K562 (cell line): ENCODE data around the gene CCT5. TPM values are rescaled to one million over a fixed set of nuclear protein-coding genes. Genes with fewer than 3 reads are reported as not detected.

Experiments
- ARID1B ChIP-seq: fragments of 450-650 bp; IDR thresholded peaks from 2 replicates; pipeline ENCODE4 v1.6.1; 2016; ENCODE audit warnings: antibody characterized with exemption, mild to moderate bottlenecking, inconsistent platforms
- DDX20 ChIP-seq: fragments of 450-650 bp; IDR thresholded peaks from 2 replicates; pipeline ENCODE4 v1.6.1; 2016; ENCODE audit warnings: missing genetic modification characterization, low read depth, mild to moderate bottlenecking, missing compliant biosample characterization, moderate library complexity
- FOXA3 ChIP-seq, 2 experiments: fragments of 450-650 bp in 1 of 2; sonication (generic) in 1 of 2; formaldehyde crosslinking; IDR thresholded peaks in 1 of 2; conservative IDR thresholded peaks in 1 of 2; 2 replicates each; pipeline versions ENCODE4 v1.4.0 to v1.8.0; 2020 to 2022; ENCODE audit warnings: mild to moderate bottlenecking in 2 of 2, missing genetic modification reagents in 1 of 2
- KDM1A ChIP-seq, 2 experiments: fragments of 450-650 bp; IDR thresholded peaks; 2 replicates each; pipeline ENCODE4 v1.6.1; 2016; ENCODE audit warnings: mild to moderate bottlenecking in 2 of 2
- MCM3 ChIP-seq: fragments of 450-650 bp; IDR thresholded peaks from 2 replicates; pipeline ENCODE4 v1.6.1; 2016
- MCM5 ChIP-seq: fragments of 450-650 bp; IDR thresholded peaks from 2 replicates; pipeline ENCODE4 v1.6.1; 2016; ENCODE audit warnings: low read depth
- MED1 ChIP-seq: sonication (generic); formaldehyde crosslinking; IDR thresholded peaks from 2 replicates; pipeline ENCODE4 v1.8.1; 2023; ENCODE audit warnings: missing genetic modification reagents, borderline replicate concordance
- NFE2L1 ChIP-seq: fragments of 450-650 bp; IDR thresholded peaks from 2 replicates; pipeline ENCODE4 v1.6.1; 2016; ENCODE audit warnings: missing genetic modification characterization, low read depth, mild to moderate bottlenecking, missing compliant biosample characterization, moderate library complexity, borderline replicate concordance
- UBTF ChIP-seq, 2 experiments: IDR thresholded peaks; 2 replicates each; pipeline ENCODE4 v1.6.1; 2012; ENCODE audit warnings: improper control_type of control experiment in 2 of 2, low read depth in 2 of 2, low read length in 2 of 2, borderline replicate concordance in 1 of 2
- ZBTB8A ChIP-seq: fragments of 450-650 bp; IDR thresholded peaks from 2 replicates; pipeline ENCODE4 v1.6.1; 2018; ENCODE audit warnings: mild to moderate bottlenecking, moderate library complexity; ENCODE audit not compliant: partially characterized antibody
- ZNF3 ChIP-seq: fragments of 250-450 bp; sonication (Bioruptor Pico); IDR thresholded peaks from 2 replicates; pipeline ENCODE4 v1.5.0; 2021; ENCODE audit warnings: mild to moderate bottlenecking, moderate library complexity
- polyA plus RNA-seq, 8 experiments: library from polyadenylated mRNA; depleted of rRNA in 4 of 8; stranded (reverse) in 5 of 8; unstranded in 3 of 8; fragments of >200 nt; fragmentation: Nextera tagmentation in 2 of 8; fragmentation: Illumina TruSeq in 1 of 8; extraction: Ambion mirVana in 2 of 8; extraction: Trizol in 1 of 8; gene quantifications; 2 replicates each; pipeline versions ENCODE4 v1.2.1 to v1.2.3, GENCODE V29; 2011 to 2014; ENCODE audit warnings: inconsistent platforms in 1 of 8, missing spikeins in 1 of 8
- total RNA-seq, 7 experiments: library from RNA; depleted of rRNA in 6 of 7; stranded (reverse); fragments of >200 nt in 6 of 7; fragmentation: Illumina TruSeq in 2 of 7; extraction: Trizol in 2 of 7; gene quantifications; 2 replicates each; pipeline versions ENCODE4 v1.2.1 to v1.2.3, GENCODE V29; 2011 to 2021; ENCODE audit warnings: low replicate concordance in 1 of 7
- TF ChIP-seq, protein P1 (sequence below): fragments of 200-600 bp; sonication (generic); IDR thresholded peaks from one replicate; pipeline ENCODE4 v1.6.1; 2012; ENCODE audit warnings: mild to moderate bottlenecking, low read depth, low read length, inconsistent platforms
- TF ChIP-seq, protein P2 (sequence below): fragments of 250-450 bp; sonication (Bioruptor Pico); IDR thresholded peaks from 2 replicates; pipeline ENCODE4 v1.5.0; 2021

Gene CCT5
- total and polyA plus RNA-seq, 9 of the 15 experiments (the other 6 are each of a cell fraction or from before 2014, with no cell fraction given) = 782 to 1,606 (median 1,153) TPM

DNA sequence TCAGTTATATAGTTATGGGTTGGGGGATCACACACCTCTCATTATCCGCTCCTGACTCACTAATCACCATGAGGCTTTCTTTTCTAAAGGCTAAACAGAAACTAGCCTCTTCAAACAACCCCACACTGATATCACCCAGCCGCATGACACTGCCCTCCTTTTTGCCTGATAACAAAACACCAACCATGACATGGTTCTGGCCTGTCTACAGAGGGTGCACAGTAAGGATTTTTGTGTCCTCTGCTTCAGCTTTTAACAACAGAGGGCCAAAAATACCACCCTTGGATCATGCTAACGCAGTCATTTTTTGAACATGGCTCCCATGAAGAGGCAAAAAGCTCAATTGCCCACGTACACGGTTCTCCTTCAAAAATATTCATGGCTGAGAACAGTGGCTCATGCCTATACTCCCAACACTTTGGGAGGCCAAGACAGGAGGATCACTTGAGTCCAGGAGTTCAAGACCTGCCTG is 53.7 kb downstream of the CCT5 start (continued):
- TF ChIP-seq UBTF (IDR thresholded peaks at IDR 0.05; ENCODE audit: borderline replicate concordance in 1 of 2, low read depth in 2 of 2, low read length in 2 of 2) (0 out of 4 replicates have a peak, but pooled peaks of 1 of the 2 experiments have one; percentile 40), NFE2L1 (no peak; the same call in 1 of the 2 replicates), ZNF3 (no peak), FOXA3 (CRISPR knock-in tag; conservative IDR thresholded peaks at IDR 0.05 in 1 of 2, IDR thresholded peaks at IDR 0.05 in 1 of 2) (peak in 1 of 2 experiments; percentile 83; a peak in 2 of 4 replicates), ARID1B (peak; percentile 88), MCM3 (no peak), MCM5 (no peak), DDX20 (tag) (peak; percentile 69; the same call in 1 of the 2 replicates), KDM1A (IDR thresholded peaks at IDR 0.05) (peak; percentile 59 to 66; a peak in 2 of 4 replicates), MED1 (CRISPR knock-in tag) (no peak), ZBTB8A (no peak)
- TF ChIP-seq, protein P1, sequence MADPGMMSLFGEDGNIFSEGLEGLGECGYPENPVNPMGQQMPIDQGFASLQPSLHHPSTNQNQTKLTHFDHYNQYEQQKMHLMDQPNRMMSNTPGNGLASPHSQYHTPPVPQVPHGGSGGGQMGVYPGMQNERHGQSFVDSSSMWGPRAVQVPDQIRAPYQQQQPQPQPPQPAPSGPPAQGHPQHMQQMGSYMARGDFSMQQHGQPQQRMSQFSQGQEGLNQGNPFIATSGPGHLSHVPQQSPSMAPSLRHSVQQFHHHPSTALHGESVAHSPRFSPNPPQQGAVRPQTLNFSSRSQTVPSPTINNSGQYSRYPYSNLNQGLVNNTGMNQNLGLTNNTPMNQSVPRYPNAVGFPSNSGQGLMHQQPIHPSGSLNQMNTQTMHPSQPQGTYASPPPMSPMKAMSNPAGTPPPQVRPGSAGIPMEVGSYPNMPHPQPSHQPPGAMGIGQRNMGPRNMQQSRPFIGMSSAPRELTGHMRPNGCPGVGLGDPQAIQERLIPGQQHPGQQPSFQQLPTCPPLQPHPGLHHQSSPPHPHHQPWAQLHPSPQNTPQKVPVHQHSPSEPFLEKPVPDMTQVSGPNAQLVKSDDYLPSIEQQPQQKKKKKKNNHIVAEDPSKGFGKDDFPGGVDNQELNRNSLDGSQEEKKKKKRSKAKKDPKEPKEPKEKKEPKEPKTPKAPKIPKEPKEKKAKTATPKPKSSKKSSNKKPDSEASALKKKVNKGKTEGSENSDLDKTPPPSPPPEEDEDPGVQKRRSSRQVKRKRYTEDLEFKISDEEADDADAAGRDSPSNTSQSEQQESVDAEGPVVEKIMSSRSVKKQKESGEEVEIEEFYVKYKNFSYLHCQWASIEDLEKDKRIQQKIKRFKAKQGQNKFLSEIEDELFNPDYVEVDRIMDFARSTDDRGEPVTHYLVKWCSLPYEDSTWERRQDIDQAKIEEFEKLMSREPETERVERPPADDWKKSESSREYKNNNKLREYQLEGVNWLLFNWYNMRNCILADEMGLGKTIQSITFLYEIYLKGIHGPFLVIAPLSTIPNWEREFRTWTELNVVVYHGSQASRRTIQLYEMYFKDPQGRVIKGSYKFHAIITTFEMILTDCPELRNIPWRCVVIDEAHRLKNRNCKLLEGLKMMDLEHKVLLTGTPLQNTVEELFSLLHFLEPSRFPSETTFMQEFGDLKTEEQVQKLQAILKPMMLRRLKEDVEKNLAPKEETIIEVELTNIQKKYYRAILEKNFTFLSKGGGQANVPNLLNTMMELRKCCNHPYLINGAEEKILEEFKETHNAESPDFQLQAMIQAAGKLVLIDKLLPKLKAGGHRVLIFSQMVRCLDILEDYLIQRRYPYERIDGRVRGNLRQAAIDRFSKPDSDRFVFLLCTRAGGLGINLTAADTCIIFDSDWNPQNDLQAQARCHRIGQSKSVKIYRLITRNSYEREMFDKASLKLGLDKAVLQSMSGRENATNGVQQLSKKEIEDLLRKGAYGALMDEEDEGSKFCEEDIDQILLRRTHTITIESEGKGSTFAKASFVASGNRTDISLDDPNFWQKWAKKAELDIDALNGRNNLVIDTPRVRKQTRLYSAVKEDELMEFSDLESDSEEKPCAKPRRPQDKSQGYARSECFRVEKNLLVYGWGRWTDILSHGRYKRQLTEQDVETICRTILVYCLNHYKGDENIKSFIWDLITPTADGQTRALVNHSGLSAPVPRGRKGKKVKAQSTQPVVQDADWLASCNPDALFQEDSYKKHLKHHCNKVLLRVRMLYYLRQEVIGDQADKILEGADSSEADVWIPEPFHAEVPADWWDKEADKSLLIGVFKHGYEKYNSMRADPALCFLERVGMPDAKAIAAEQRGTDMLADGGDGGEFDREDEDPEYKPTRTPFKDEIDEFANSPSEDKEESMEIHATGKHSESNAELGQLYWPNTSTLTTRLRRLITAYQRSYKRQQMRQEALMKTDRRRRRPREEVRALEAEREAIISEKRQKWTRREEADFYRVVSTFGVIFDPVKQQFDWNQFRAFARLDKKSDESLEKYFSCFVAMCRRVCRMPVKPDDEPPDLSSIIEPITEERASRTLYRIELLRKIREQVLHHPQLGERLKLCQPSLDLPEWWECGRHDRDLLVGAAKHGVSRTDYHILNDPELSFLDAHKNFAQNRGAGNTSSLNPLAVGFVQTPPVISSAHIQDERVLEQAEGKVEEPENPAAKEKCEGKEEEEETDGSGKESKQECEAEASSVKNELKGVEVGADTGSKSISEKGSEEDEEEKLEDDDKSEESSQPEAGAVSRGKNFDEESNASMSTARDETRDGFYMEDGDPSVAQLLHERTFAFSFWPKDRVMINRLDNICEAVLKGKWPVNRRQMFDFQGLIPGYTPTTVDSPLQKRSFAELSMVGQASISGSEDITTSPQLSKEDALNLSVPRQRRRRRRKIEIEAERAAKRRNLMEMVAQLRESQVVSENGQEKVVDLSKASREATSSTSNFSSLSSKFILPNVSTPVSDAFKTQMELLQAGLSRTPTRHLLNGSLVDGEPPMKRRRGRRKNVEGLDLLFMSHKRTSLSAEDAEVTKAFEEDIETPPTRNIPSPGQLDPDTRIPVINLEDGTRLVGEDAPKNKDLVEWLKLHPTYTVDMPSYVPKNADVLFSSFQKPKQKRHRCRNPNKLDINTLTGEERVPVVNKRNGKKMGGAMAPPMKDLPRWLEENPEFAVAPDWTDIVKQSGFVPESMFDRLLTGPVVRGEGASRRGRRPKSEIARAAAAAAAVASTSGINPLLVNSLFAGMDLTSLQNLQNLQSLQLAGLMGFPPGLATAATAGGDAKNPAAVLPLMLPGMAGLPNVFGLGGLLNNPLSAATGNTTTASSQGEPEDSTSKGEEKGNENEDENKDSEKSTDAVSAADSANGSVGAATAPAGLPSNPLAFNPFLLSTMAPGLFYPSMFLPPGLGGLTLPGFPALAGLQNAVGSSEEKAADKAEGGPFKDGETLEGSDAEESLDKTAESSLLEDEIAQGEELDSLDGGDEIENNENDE = no peak
- TF ChIP-seq, protein P2, sequence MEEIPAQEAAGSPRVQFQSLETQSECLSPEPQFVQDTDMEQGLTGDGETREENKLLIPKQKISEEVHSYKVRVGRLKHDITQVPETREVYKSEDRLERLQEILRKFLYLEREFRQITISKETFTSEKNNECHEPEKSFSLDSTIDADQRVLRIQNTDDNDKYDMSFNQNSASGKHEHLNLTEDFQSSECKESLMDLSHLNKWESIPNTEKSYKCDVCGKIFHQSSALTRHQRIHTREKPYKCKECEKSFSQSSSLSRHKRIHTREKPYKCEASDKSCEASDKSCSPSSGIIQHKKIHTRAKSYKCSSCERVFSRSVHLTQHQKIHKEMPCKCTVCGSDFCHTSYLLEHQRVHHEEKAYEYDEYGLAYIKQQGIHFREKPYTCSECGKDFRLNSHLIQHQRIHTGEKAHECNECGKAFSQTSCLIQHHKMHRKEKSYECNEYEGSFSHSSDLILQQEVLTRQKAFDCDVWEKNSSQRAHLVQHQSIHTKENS (CRISPR knock-in tag) = no peak
